Activated CD8-positive, alpha-beta memory T cell treated with anti-CD3 and anti-CD28 coated beads for 48 hours (primary cell): Measurements from ENCODE around the gene GARNL3.

ENCODE experiments used
- DNase-seq, 3 experiments: peaks; one replicate each; pipeline ENCODE4 v3.0.0-alpha.2; 2020; ENCODE audit warnings: low read depth in 2 of 3, low spot score in 2 of 3

The GARNL3 gene

GRCh38 chr9:127277770-127278169, 13.2 kb downstream of the GARNL3 start:
- DNase-seq: no peak

DNA sequence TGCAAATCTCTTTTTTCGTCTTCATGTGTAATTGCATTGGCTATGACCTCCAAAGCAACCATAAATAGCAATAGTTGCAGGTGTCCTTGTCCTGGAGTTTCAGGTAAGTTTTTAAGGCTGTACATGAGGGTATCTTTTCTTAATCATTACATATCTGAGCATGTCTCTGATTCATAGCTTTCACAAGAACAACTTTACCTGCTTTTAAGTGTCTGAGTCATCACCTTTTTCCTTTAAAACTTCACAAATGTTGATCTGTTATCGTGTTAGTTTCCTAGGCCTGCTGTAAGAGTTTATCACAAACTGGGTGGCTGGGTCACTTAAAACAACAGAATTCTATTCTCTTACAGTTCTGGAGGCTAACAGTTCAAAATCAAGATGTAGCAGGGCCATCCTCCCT, 13.8 kb downstream of the GARNL3 start:
- no peak for DNase-seq

GRCh38 chr9:127279717-127280285, 15.2 kb downstream of the GARNL3 start:
- no peak for DNase-seq

DNA sequence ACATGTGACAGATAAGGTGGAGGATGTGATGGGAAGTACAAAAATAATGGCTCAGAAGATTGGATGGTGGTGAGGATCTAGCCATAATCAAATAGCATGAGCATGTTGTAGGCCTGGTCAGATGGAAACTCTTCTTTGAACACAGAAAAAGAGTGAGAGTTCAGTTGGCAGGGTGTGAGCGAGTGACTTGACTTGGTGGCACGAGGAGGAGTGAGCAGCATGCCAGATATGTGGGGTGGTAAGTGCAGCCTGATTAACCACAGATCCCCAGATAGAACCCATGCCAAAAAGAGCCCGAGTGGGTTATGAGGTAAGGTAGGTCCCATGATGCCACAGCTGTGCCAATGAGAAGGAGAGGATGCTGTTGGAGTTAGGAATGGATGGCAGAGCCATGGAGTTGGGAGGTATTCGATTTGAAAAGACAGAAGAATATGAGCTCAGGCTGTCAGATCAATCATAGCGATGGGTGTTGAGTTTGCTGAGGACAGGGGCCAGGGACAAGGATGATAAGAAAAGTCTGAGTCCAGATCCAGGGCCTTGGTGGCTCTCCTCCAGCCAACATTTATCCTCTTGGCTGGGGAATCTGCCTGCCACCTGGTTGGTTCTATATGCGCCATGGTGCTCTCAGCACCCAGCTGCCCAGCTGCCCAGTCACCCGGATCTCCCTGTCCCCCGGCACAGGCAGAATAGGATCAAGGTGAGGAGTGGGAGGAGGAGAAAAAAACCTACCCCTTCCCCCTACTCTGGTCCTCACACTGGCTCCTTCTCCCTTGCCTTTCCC, 16.5 kb downstream of the GARNL3 start:
- DNase-seq: no peak

DNA sequence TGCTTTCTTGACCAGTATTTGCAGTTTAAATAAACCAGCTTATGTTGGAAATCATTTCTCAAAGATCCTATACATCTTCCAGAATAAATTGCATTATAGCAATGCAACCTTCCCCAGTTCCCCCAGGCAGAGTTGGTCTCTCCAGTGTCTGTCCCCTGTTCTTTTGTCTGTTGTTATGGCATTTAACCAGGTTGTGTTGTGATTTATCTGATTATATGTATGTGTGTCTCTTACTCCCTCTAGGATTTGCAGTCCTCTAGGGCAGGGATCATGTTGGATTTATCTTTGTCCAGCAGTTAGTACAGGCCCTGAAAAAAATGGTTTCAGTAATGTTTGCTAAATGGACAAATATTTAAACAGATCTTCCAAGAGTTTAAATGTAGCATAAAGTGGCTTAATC, 17.3 kb downstream of the GARNL3 start:
- DNase-seq: no peak

- no peak for DNase-seq
These were observed 18.0 kb downstream of the GARNL3 start for GRCh38 chr9:127282611-127283010.

DNA sequence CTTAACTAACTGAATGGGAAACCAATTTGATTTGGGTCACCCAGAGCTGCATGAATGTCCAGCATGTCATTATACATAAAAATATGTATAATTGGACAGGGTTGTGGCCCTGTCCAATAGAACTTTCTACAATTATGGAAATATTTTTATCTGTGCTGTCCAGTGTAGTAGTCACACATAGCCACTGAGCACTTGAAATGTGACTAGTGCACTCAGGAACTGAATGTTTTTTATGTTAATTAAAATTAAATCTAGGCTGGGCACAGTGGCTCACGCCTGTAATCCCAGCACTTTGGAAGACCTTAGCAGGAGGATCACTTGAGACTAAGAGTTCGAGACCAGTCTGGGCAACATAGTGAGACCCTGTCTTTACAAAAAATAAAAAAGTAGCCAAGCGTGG, 18.6 kb downstream of the GARNL3 start:
- DNase-seq: no peak

DNA sequence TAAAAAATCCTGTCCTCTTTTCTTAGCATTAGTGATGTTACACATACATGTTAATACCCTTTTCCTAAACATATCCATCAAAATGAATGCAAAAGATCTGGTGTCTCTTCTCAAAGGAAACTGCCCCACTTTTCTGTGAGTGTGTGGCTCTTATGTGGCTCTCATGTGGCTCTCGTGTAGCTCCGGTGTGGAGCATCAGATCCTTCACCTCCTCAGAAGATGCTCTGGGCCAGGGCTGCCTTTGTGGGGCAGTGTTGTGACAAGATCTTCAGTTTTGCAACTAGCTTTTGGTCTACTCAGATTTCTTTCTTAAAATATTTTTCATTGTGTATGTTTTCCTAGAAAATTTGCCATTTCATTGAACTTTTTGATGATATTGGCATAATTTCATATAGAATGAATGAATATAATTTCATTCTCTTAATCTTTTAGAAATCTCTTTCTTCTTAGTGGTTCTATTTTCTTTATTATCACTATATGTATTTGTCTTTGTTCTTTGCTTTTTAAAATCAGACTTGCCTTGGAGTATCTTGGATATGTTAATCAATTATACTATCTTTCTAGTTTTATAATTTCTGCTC, 19.4 kb downstream of the GARNL3 start:
- DNase-seq: no peak

DNA sequence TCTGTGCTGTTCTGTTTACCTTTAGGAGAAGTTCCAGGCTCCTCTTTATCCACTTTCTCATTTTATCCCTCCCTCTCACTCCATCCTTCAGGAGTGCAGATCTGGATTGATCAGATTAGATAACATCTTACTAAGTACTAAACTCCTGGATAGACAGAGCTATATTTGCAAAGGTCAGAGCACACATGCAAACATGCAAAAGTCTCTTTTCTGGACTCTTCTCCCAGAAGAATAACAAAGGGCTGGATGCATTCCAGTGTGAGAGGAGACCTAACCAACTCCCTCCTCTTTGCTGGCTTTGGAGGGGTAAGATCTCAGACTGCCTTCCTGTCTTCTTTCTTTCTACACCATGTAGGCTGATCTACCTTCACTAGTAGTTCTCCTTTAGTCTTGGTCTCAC, 21.4 kb downstream of the GARNL3 start:
- DNase-seq: no peak

- no peak for DNase-seq
These were observed 26.0 kb downstream of the GARNL3 start for GRCh38 chr9:127290561-127291065.

DNA sequence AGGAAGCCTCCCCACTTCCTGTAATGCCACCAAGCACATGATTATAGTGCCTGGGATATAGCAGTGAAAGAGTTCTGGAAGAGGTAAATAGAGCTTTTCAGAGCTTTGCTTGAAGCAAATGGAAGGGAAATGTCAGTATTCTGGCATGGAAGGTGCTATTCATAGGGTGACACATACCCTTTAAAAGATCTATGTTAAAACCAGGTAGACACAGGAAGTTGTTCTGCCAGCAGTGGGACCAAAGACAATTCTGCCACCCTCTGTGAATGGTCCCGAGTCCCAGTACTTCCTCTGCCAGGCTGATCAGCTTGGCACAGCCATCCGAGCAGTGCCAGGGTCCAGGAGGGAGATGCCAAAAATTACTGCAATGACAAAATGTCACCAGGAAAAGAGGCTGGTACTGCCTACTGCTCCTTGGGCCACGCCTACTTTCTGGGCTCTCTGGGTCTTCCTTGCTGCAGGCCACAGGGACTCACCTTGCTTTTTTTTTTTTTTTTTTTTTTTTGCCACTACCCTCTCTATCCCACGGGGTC, 26.7 kb downstream of the GARNL3 start:
- no peak for DNase-seq

DNA sequence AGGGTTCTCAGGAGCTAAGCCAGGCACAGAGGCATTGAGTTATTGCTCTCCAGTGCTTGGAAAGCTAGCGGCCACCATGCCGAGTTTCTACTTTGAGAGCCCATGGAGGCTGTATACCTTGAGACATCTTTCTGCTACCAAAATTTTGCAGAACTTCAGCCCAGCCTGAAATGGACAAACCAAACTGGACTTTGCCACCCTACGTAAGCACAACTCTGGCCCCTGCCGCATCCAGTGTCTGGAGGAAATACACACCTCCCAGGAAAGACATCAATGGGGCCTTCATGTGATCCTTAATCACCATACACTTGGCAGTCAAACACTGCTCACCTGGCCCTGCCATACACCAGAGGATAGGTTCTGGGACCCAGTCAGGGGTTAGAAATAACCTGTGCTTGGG, 27.8 kb downstream of the GARNL3 start:
- DNase-seq: no peak

- no peak for DNase-seq
These were observed 28.8 kb downstream of the GARNL3 start for GRCh38 chr9:127293328-127293727.

- DNase-seq: no peak
These were observed 29.2 kb downstream of the GARNL3 start for GRCh38 chr9:127293767-127294166.

DNA sequence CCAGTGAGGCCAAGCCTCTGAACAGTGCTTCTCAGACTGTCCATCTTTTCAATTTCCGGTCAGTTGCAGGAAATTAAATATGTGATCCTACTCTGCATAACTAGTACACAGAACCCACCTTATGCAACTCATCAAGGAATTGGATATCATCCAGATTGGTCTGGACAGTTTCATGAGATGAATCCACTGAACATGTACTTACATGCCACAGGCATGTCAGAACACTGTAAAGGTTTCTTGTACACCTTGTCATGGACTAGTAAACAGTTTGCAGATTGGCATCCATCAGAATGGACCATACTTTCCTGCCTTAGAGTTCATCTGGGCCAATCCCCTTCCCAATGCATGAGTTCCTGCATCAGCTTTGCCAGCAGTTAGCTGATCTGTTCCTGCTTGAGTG, 30.4 kb downstream of the GARNL3 start:
- DNase-seq: no peak

- no peak for DNase-seq
These were observed 36.4 kb downstream of the GARNL3 start for GRCh38 chr9:127300886-127301447.

DNA sequence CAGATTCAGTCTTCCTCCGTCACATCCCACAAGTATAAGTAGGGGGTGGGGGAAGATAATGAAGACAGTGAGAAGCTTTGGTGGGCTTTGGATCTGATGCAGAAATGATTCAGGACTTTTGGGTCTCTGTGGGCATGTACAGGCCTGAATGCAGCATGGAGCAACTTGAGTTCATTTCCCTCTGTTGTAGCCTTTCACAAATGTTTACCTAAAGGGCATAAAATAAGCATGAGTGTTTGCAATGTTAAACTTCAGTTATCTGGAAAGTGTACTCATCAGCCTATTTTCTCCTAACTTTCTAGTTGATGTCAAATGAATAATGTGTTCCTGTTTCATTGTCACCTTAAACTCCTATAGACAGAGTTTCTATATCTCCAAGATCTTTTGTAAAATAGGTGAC, 39.3 kb downstream of the GARNL3 start:
- DNase-seq: no peak

- no peak for DNase-seq
These were observed 40.7 kb downstream of the GARNL3 start for GRCh38 chr9:127305206-127305837.

DNA sequence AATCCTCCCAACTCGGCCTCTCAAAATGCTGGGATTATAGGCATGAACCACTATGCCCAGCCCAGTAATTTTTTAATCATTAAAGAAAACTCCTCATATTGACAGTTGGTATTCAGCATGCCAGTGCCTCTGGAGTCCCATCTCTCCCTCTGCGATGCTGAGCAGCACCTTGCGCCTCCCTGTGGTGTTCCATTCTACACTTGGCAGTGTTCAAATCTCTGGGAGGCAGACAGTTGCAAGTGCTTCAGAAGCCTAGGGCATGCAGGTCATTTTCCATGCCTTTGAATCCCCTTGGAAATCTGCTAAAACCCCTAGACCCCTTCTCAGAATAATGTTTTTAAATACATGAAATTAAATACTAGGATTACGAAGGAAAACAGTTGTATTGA, 41.3 kb downstream of the GARNL3 start:
- DNase-seq: no peak

DNA sequence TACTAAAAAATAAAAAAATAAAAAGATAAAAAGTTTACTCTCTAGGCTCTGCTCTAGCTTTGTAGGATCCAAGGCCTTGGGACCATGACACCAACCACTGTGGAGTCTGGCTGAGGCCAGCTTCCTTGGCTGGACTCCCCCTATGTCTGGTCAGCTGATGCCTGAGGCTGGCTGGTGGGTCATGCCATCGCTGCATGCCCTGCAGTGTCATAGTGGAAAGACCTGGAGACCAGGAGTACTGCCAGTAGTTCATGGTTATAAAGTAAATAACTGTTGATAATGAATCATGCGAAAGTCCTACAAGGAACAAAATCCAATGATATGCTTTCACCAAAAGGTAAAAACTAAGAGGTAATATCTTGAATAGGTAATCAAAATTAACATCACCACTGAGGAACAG, 43.2 kb downstream of the GARNL3 start:
- DNase-seq: no peak

DNA sequence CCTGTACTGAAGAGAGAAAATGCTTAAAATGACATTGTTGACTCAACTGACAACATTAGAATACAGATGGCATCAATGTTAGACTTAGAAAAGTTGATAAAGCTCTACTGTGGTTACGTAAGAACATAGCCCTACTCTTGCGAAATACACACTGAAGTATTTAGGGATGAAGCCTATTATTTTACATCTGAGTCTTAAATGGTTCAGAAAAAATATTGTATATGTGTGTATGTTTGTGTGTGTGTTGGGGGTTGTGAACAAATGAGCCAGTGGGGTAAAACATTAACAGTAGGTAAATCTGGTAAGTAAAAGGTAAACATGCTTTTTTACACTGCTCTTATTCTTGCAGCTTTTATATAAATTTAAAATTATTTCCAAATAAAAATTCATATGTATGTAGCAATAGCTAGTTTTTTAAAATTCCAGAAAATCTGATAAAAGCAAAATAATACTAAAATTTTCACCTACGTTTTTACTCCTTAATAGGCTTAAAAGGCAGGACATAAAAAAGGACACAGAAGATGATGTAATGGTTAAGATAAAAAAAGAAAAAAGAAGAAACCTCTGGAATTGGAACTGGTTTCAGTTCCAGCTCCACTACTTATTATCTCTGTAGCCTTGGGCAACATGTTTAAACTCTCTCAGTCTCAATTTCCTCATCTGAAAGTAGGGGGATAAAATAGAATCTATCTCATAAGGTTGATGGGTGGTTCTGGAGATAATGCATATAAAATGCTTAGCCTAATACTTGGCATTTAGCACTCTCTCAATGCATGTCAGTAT, 44.3 kb downstream of the GARNL3 start:
- no peak for DNase-seq
